Peyer's patch (tissue), 4 donors: Measurements from ENCODE around the gene LRP4. TPM values are rescaled to one million over a fixed set of nuclear protein-coding genes. Genes with fewer than 3 reads are reported as not detected.

Experiments used
- DNase-seq, 3 donors: peaks; one replicate each; pipeline ENCODE4 v3.0.0-alpha.2; 2017 to 2019
- H3K27ac ChIP-seq, 4 donors: fragments of 200-600 bp; sonication (generic); one replicate each; pipeline ENCODE4 v1.5.1; 2016 to 2019
- H3K27me3 ChIP-seq, 2 donors: fragments of 200-600 bp; sonication (generic); one replicate each; pipeline ENCODE4 v1.5.1; 2019
- H3K36me3 ChIP-seq, 3 donors: fragments of 200-600 bp; sonication (generic); one replicate each; pipeline ENCODE4 v1.5.1; 2016 to 2019
- H3K4me1 ChIP-seq, 4 donors: fragments of 200-600 bp; sonication (generic); one replicate each; pipeline ENCODE4 v1.5.1; 2016 to 2019
- H3K4me3 ChIP-seq, 4 donors: fragments of 200-600 bp; sonication (generic); 1 replicate in 3 of 4; 2 replicates in 1 of 4; pipeline ENCODE4 v1.5.1; 2016 to 2019; ENCODE audit warnings: mild to moderate bottlenecking in 1 of 4
- H3K9me3 ChIP-seq, 4 donors: fragments of 200-600 bp; sonication (generic); one replicate each; pipeline ENCODE4 v1.5.1; 2016 to 2019; ENCODE audit warnings: mild to moderate bottlenecking in 1 of 4
- POLR2A ChIP-seq, 2 donors: fragments of 450-650 bp; IDR thresholded peaks; one replicate each; pipeline ENCODE4 v1.5.1; 2017; ENCODE audit warnings: antibody characterized with exemption in 2 of 2, mild to moderate bottlenecking in 2 of 2, moderate library complexity in 2 of 2
- total RNA-seq, 4 donors: library from RNA; depleted of rRNA; stranded (reverse); fragments of >200 nt; gene quantifications; one replicate each; pipeline ENCODE4 v1.1.0, GENCODE V29; 2016
- TF ChIP-seq, protein P1 (sequence below), 6 experiments: fragments of 450-650 bp in 4 of 6; fragments of 200-600 bp in 2 of 6; sonication (generic) in 1 of 6; IDR thresholded peaks; one replicate each; pipeline ENCODE4 v1.5.1; 2017 to 2019; ENCODE audit warnings: antibody characterized with exemption in 6 of 6, mild to moderate bottlenecking in 3 of 6, moderate library complexity in 1 of 6

The LRP4 gene
- total RNA-seq, 4 donors from 2014 or later, result 37.1 to 62.5 (median 44.4) TPM

- Histone ChIP-seq H3K27ac (peak overlapping the region; percentile 56 to 73 (median 64)), H3K36me3 (no peaks in the 10 kb centered on the region), H3K4me3 (peak overlapping the region; percentile 58 to 89 (median 70)), H3K4me1 (peaks cover 0 to 33% (median 13%) of the 10 kb centered on the region in 4 donors), H3K27me3 (no peaks in the 10 kb centered on the region), H3K9me3 (no peaks in the 10 kb centered on the region)
- no peak for DNase-seq
- TF ChIP-seq, protein P1, sequence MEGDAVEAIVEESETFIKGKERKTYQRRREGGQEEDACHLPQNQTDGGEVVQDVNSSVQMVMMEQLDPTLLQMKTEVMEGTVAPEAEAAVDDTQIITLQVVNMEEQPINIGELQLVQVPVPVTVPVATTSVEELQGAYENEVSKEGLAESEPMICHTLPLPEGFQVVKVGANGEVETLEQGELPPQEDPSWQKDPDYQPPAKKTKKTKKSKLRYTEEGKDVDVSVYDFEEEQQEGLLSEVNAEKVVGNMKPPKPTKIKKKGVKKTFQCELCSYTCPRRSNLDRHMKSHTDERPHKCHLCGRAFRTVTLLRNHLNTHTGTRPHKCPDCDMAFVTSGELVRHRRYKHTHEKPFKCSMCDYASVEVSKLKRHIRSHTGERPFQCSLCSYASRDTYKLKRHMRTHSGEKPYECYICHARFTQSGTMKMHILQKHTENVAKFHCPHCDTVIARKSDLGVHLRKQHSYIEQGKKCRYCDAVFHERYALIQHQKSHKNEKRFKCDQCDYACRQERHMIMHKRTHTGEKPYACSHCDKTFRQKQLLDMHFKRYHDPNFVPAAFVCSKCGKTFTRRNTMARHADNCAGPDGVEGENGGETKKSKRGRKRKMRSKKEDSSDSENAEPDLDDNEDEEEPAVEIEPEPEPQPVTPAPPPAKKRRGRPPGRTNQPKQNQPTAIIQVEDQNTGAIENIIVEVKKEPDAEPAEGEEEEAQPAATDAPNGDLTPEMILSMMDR (IDR thresholded peaks at IDR 0.05), result no peak
- no peak for TF ChIP-seq POLR2A (IDR thresholded peaks at IDR 0.05)
Observed at GRCh38 chr11:46917762-46918082, 628 bp downstream of the LRP4 start.

GRCh38 chr11:46917109-46917761, 1.1 kb downstream of the LRP4 start:
- DNase-seq, result peak in 2 of 3 donors; percentile 57 to 59
- TF ChIP-seq POLR2A (IDR thresholded peaks at IDR 0.05), result peak in 1 of 2 donors; percentile 27
- TF ChIP-seq, protein P1 (IDR thresholded peaks at IDR 0.05), result no peak
- Histone ChIP-seq H3K4me1 (peaks cover 0 to 38% (median 13%) of the 10 kb centered on the region in 4 donors), H3K27ac (peak overlapping the region; percentile 54 to 73 (median 58)), H3K36me3 (no peaks in the 10 kb centered on the region), H3K27me3 (no peaks in the 10 kb centered on the region), H3K4me3 (peak overlapping the region; percentile 58 to 89 (median 70)), H3K9me3 (no peaks in the 10 kb centered on the region)

DNA sequence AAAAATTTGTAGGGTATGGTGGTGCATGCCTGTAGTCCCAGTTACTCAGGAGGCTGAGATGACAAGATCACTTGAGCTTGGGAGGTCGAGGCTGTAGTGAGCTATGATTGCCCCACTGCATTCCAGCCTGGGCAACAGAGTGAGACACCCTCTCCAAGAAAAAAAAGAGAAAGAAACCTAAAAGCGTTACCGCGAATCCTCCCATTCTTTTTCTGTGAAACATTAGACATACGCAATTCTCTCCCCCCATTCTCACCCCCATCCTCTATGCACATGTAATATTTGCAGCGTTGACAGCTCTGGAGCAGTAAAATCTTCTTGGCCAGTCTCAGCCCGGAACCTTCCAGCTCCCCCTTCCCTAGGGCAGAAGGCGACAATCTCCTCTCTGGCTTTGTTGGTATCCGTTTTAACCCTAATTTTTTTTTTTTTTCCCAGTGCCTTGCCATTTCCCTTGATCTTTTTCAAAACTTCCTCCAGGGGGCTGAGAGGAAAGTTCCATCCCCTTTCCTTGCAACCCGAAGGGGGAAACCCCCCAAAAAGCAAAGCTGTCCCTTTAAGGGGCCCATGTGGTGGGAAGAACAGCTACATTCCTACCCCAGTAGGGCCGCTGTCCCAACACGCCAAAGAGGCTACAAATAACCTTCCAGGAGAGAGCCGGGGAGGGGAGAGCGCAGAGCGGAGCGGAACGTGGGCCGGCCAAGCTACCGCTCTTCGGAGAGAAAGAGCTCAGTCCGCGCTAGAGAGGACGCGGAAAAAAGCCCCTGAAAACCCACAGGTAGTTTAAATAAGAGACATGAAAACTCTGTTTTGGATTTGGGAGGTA, 1.9 kb downstream of the LRP4 start:
- no peak for TF ChIP-seq POLR2A (IDR thresholded peaks at IDR 0.05)
- TF ChIP-seq, protein P1 (IDR thresholded peaks at IDR 0.05), result peak in 3 of 6 experiments; percentile 12 to 19 (median 15)
- Histone ChIP-seq H3K9me3 (no peaks in the 10 kb centered on the region), H3K36me3 (no peaks in the 10 kb centered on the region), H3K27ac (peak overlapping the region; percentile 54 to 73 (median 58)), H3K4me3 (peak overlapping the region; percentile 58 to 89 (median 70)), H3K4me1 (peaks cover 0 to 38% (median 13%) of the 10 kb centered on the region in 4 donors), H3K27me3 (no peaks in the 10 kb centered on the region)
- DNase-seq, result peak in 2 of 3 donors; percentile 59 to 63

- no peak overlapping the region for H3K4me3 ChIP-seq
- peaks cover 0 to 38% (median 13%) of the 10 kb centered on the region in 4 donors for H3K4me1 ChIP-seq
- TF ChIP-seq, protein P1 (IDR thresholded peaks at IDR 0.05), result no peak
- no peak for TF ChIP-seq POLR2A (IDR thresholded peaks at IDR 0.05)
- H3K27me3 ChIP-seq, result no peaks in the 10 kb centered on the region
- no peaks in the 10 kb centered on the region for H3K9me3 ChIP-seq
- no peak overlapping the region for H3K27ac ChIP-seq
- DNase-seq, result no peak
- H3K36me3 ChIP-seq, result no peaks in the 10 kb centered on the region
Observed at GRCh38 chr11:46914910-46915309, 3.4 kb downstream of the LRP4 start.

- Histone ChIP-seq H3K9me3 (no peaks in the 10 kb centered on the region), H3K36me3 (no peaks in the 10 kb centered on the region), H3K4me1 (peaks cover 0 to 36% (median 13%) of the 10 kb centered on the region in 4 donors), H3K27ac (no peak overlapping the region), H3K27me3 (no peaks in the 10 kb centered on the region), H3K4me3 (no peak overlapping the region)
- DNase-seq, result no peak
- TF ChIP-seq, protein P1 (IDR thresholded peaks at IDR 0.05), result no peak
- TF ChIP-seq POLR2A (IDR thresholded peaks at IDR 0.05), result no peak
Observed at GRCh38 chr11:46914363-46914762, 4.0 kb downstream of the LRP4 start.
